HEK293 (cell line): ENCODE data around the gene MPV17L2.

Source experiments
- CTCF ChIA-PET: fragments of 350-600 bp; formaldehyde crosslinking; extraction: SDS; loops from one replicate; lab custom pipeline; 2021; ENCODE audit warnings: antibody characterized with exemption; lab: Yijun Ruan, JAX
- POLR2A ChIA-PET: fragments of 300-600 bp; formaldehyde crosslinking; extraction: SDS; loops from one replicate; lab custom pipeline; 2020; ENCODE audit warnings: antibody characterized with exemption, inconsistent platforms; lab: Yijun Ruan, JAX
- H3K27ac ChIP-seq: fragments of 200-500 bp; sonication (Bioruptor generic); 2 replicates; pipeline ENCODE4 v1.5.1; 2014; ENCODE audit warnings: low read depth, low read length, control low read depth, inconsistent platforms; ENCODE audit errors: extremely low read depth
- H3K36me3 ChIP-seq, 2 experiments: fragments of 200-500 bp in 1 of 2; sonication (Bioruptor generic) in 1 of 2; 1 replicate in 1 of 2; 2 replicates in 1 of 2; pipeline ENCODE4 v1.5.1; 2014 to 2017; ENCODE audit warnings: inconsistent platforms in 2 of 2, low read length in 2 of 2; ENCODE audit not compliant: control insufficient read depth in 2 of 2, insufficient read depth in 1 of 2
- H3K4me1 ChIP-seq: fragments of 200-500 bp; sonication (Bioruptor generic); 2 replicates; pipeline ENCODE4 v1.5.1; 2014; ENCODE audit warnings: mild to moderate bottlenecking, low read length, inconsistent platforms; ENCODE audit not compliant: control insufficient read depth, insufficient read depth
- H3K4me3 ChIP-seq: 2 replicates; pipeline ENCODE4 v1.5.1; 2011; ENCODE audit warnings: low read depth, mild to moderate bottlenecking, control low read depth, low read length, moderate library complexity
- H3K9me3 ChIP-seq: fragments of 200-500 bp; sonication (Bioruptor generic); 2 replicates; pipeline ENCODE4 v1.5.1; 2014; ENCODE audit warnings: low read depth, low read length, inconsistent platforms; ENCODE audit not compliant: control insufficient read depth, insufficient read depth
- GLIS1 ChIP-seq: fragments of 450-650 bp; formaldehyde crosslinking; IDR thresholded peaks from 2 replicates; pipeline ENCODE4 v1.5.1; 2016; ENCODE audit warnings: missing biosample characterization, missing genetic modification characterization
- KLF1 ChIP-seq: fragments of 450-650 bp; formaldehyde crosslinking; IDR thresholded peaks from 2 replicates; pipeline ENCODE4 v1.5.1; 2016; ENCODE audit warnings: missing biosample characterization, missing genetic modification characterization
- KLF9 ChIP-seq: fragments of 450-650 bp; formaldehyde crosslinking; IDR thresholded peaks from 2 replicates; pipeline ENCODE4 v1.5.1; 2016; ENCODE audit warnings: missing biosample characterization, missing genetic modification characterization, low read depth
- REPIN1 ChIP-seq: fragments of 450-650 bp; formaldehyde crosslinking; IDR thresholded peaks from 2 replicates; pipeline ENCODE4 v1.5.1; 2017; ENCODE audit warnings: missing biosample characterization, missing genetic modification characterization, low read depth
- TSHZ1 ChIP-seq: fragments of 450-650 bp; formaldehyde crosslinking; IDR thresholded peaks from 2 replicates; pipeline ENCODE4 v1.5.1; 2016; ENCODE audit warnings: missing biosample characterization, missing genetic modification characterization, borderline replicate concordance
- ZBTB10 ChIP-seq: fragments of 450-650 bp; formaldehyde crosslinking; IDR thresholded peaks from 2 replicates; pipeline ENCODE4 v1.5.1; 2016; ENCODE audit warnings: missing biosample characterization, missing genetic modification characterization
- ZEB2 ChIP-seq: fragments of 450-650 bp; formaldehyde crosslinking; IDR thresholded peaks from 2 replicates; pipeline ENCODE4 v1.5.1; 2016; ENCODE audit warnings: missing biosample characterization, missing genetic modification characterization
- ZIC2 ChIP-seq: fragments of 450-650 bp; formaldehyde crosslinking; IDR thresholded peaks from 2 replicates; pipeline ENCODE4 v1.5.1; 2016; ENCODE audit warnings: missing biosample characterization, missing genetic modification characterization
- ZNF10 ChIP-seq: fragments of 450-650 bp; formaldehyde crosslinking; IDR thresholded peaks from 2 replicates; pipeline ENCODE4 v1.5.1; 2017; ENCODE audit warnings: missing biosample characterization, missing genetic modification characterization
- ZNF221 ChIP-seq: fragments of 450-650 bp; formaldehyde crosslinking; IDR thresholded peaks from 2 replicates; pipeline ENCODE4 v1.5.1; 2017; ENCODE audit warnings: missing biosample characterization, missing genetic modification characterization, borderline replicate concordance
- ZNF555 ChIP-seq: fragments of 450-650 bp; formaldehyde crosslinking; conservative IDR thresholded peaks from 2 replicates; pipeline ENCODE4 v1.5.1; 2017; ENCODE audit warnings: missing biosample characterization, mild to moderate bottlenecking, missing genetic modification characterization, inconsistent platforms
- ZNF600 ChIP-seq: fragments of 450-650 bp; formaldehyde crosslinking; IDR thresholded peaks from 2 replicates; pipeline ENCODE4 v1.5.1; 2016; ENCODE audit warnings: missing biosample characterization, missing genetic modification characterization
- ZNF670 ChIP-seq: fragments of 450-650 bp; formaldehyde crosslinking; IDR thresholded peaks from 2 replicates; pipeline ENCODE4 v1.5.1; 2016; ENCODE audit warnings: missing biosample characterization, missing genetic modification characterization, low read depth
- ZNF837 ChIP-seq: fragments of 450-650 bp; formaldehyde crosslinking; IDR thresholded peaks from 2 replicates; pipeline ENCODE4 v1.5.1; 2016; ENCODE audit warnings: missing biosample characterization, missing genetic modification characterization

Gene MPV17L2

GRCh38 chr19:18224525-18225354 is 31.7 kb downstream of the MPV17L2 start (continued):
- TF ChIP-seq ZBTB10 (tag by site-specific recombination) (peak; percentile 35), KLF1 (0 out of 2 replicates have a peak, but pooled peaks have one; percentile 13), REPIN1 (tag by site-specific recombination) (no peak), KLF9 (tag by site-specific recombination) (peak; percentile 61)

- Histone ChIP-seq H3K4me1 (no peaks in the 10 kb centered on the region; the same call in 1 of the 2 replicates), H3K4me3 (no peak overlapping the region), H3K36me3 (no peaks in the 10 kb centered on the region), H3K27ac (no peak overlapping the region), H3K9me3 (no peaks in the 10 kb centered on the region)
- ChIA-PET POLR2A (no interaction called here), CTCF (no interaction called here)
- no peak for TF ChIP-seq TSHZ1
- no peak for TF ChIP-seq GLIS1
- no peak for TF ChIP-seq ZNF555 (tag by site-specific recombination)
- TF ChIP-seq ZNF221 (tag by site-specific recombination): no peak
- TF ChIP-seq ZEB2 (tag by site-specific recombination): no peak
- no peak for TF ChIP-seq ZNF837 (tag by site-specific recombination)
These were observed 32.3 kb downstream of the MPV17L2 start for GRCh38 chr19:18225355-18225701.

GRCh38 chr19:18225702-18226468 is 32.9 kb downstream of the MPV17L2 start, which contains the start of gene PDE4C:
TSS of gene PDE4C (minus strand) at chr19:18226438. CDS start at chr19:18226415, 23 bp downstream.
- Histone ChIP-seq H3K4me1 (no peaks in the 10 kb centered on the region; the same call in 1 of the 2 replicates), H3K27ac (no peak within 1 kb of the TSS)
- peak; percentile 32; the same call in 1 of the 2 replicates for TF ChIP-seq ZNF600
- peak; percentile 37; the same call in 1 of the 2 replicates for TF ChIP-seq ZIC2 (tag by site-specific recombination)
- no peak for TF ChIP-seq ZNF10 (tag by site-specific recombination)
- TF ChIP-seq ZNF670 (tag by site-specific recombination): no peak
- TF ChIP-seq, all 188 proteins: peak for 2
- no peaks in the 10 kb centered on the region for H3K36me3 ChIP-seq
- H3K4me3 ChIP-seq: no peak within 1 kb of the TSS
- CTCF ChIA-PET: no interaction called here
- H3K9me3 ChIP-seq: no peaks in the 10 kb centered on the region
- POLR2A ChIA-PET: no interaction called here
